HepG2 (cell line): Measurements from ENCODE around the gene ARPC1B. TPM values are rescaled to one million over a fixed set of nuclear protein-coding genes. Genes with fewer than 3 reads are reported as not detected.

Experiments
- ARID4A ChIP-seq: sonication (generic); formaldehyde crosslinking; IDR thresholded peaks from 2 replicates; pipeline ENCODE4 v1.5.0; 2020; ENCODE audit warnings: mild to moderate bottlenecking, missing genetic modification reagents, borderline replicate concordance
- BATF2 ChIP-seq: sonication (generic); formaldehyde crosslinking; IDR thresholded peaks from 2 replicates; pipeline ENCODE4 v1.8.0; 2022; ENCODE audit warnings: mild to moderate bottlenecking, missing genetic modification reagents, moderate library complexity
- HOXA7 ChIP-seq: sonication (generic); formaldehyde crosslinking; IDR thresholded peaks from 2 replicates; pipeline ENCODE4 v1.8.1; 2022; ENCODE audit warnings: mild to moderate bottlenecking, missing genetic modification reagents, moderate library complexity
- KDM5B ChIP-seq: sonication (generic); formaldehyde crosslinking; IDR thresholded peaks from 2 replicates; pipeline ENCODE4 v1.4.0; 2020; ENCODE audit warnings: missing genetic modification reagents, mild to moderate bottlenecking, borderline replicate concordance
- KLF15 ChIP-seq: sonication (generic); formaldehyde crosslinking; IDR thresholded peaks from 2 replicates; pipeline ENCODE4 v1.8.1; 2023; ENCODE audit warnings: borderline replicate concordance, mild to moderate bottlenecking, inconsistent platforms, missing genetic modification reagents, mixed read lengths
- MAFK ChIP-seq, 2 experiments: IDR thresholded peaks in 1 of 2; conservative IDR thresholded peaks in 1 of 2; 2 replicates each; pipeline ENCODE4 v1.6.1; 2011; ENCODE audit warnings: improper control_type of control experiment in 2 of 2, low read length in 2 of 2
- MTF2 ChIP-seq: sonication (generic); formaldehyde crosslinking; IDR thresholded peaks from 2 replicates; pipeline ENCODE4 v1.5.0; 2020; ENCODE audit warnings: missing genetic modification reagents, borderline replicate concordance
- RAD21 ChIP-seq: fragments of 450-650 bp; formaldehyde crosslinking; IDR thresholded peaks from 2 replicates; pipeline ENCODE4 v1.5.0; 2020; ENCODE audit warnings: mild to moderate bottlenecking
- SAP130 ChIP-seq: IDR thresholded peaks from 2 replicates; pipeline ENCODE4 v1.6.1; 2016; ENCODE audit warnings: low read depth
- STAG1 ChIP-seq: sonication (generic); formaldehyde crosslinking; IDR thresholded peaks from 2 replicates; pipeline ENCODE4 v1.4.0; 2020; ENCODE audit warnings: missing genetic modification reagents
- XRCC5 ChIP-seq: fragments of 200-400 bp; formaldehyde crosslinking; optimal IDR thresholded peaks from 2 replicates; pipeline ENCODE3; 2017; ENCODE audit warnings: mild to moderate bottlenecking, low read length
- ZFP82 ChIP-seq: sonication (generic); formaldehyde crosslinking; IDR thresholded peaks from 2 replicates; pipeline ENCODE4 v1.5.1; 2020; ENCODE audit warnings: mild to moderate bottlenecking, missing genetic modification reagents, borderline replicate concordance
- ZNF280B ChIP-seq: sonication (generic); formaldehyde crosslinking; IDR thresholded peaks from 2 replicates; pipeline ENCODE4 v1.5.0; 2020; ENCODE audit warnings: missing genetic modification reagents, mild to moderate bottlenecking, borderline replicate concordance
- ZNF512B ChIP-seq: sonication (generic); formaldehyde crosslinking; IDR thresholded peaks from 2 replicates; pipeline ENCODE4 v1.5.1; 2020; ENCODE audit warnings: missing genetic modification reagents, mild to moderate bottlenecking, borderline replicate concordance
- ZNF605 ChIP-seq: sonication (generic); formaldehyde crosslinking; IDR thresholded peaks from 2 replicates; pipeline ENCODE4 v1.8.0; 2022; ENCODE audit warnings: mild to moderate bottlenecking, missing genetic modification reagents
- polyA plus RNA-seq, 8 experiments: library from polyadenylated mRNA; depleted of rRNA in 3 of 8; stranded (reverse) in 7 of 8; unstranded in 1 of 8; fragments of >200 nt; fragmentation: Illumina TruSeq in 4 of 8; extraction: Trizol in 4 of 8; gene quantifications; 2 replicates each; pipeline versions ENCODE4 v1.2.1 to v1.2.3, GENCODE V29; 2011 to 2016; ENCODE audit warnings: low read depth in 4 of 8, missing spikeins in 1 of 8, mixed read lengths in 1 of 8; ENCODE audit not compliant: insufficient read depth in 1 of 8
- total RNA-seq, 5 experiments: library from RNA; depleted of rRNA; stranded (reverse); fragments of >200 nt; fragmentation: Illumina TruSeq; extraction: Trizol; gene quantifications; 2 replicates each; pipeline ENCODE4 v1.2.3, GENCODE V29; 2016; ENCODE audit warnings: low read depth in 1 of 5

Gene ARPC1B
- total and polyA plus RNA-seq, 2 of the 13 experiments (the other 11 are each of a cell fraction or from before 2014, with no cell fraction given), result 72.9 to 89.1 TPM

- TF ChIP-seq BATF2 (CRISPR knock-in tag) (no peak), MAFK (conservative IDR thresholded peaks at IDR 0.05 in 1 of 2, IDR thresholded peaks at IDR 0.05 in 1 of 2; ENCODE audit: low read length in 2 of 2) (no peak), SAP130 (CRISPR knock-in tag) (peak; percentile 31; the same call in 1 of the 2 replicates), HOXA7 (CRISPR knock-in tag) (no peak), MTF2 (CRISPR knock-in tag) (no peak), KLF15 (CRISPR knock-in tag) (no peak), ZFP82 (no peak), ARID4A (CRISPR knock-in tag) (peak; percentile 35; the same call in 1 of the 2 replicates), ZNF280B (CRISPR knock-in tag) (no peak), ZNF512B (CRISPR knock-in tag) (no peak), KDM5B (CRISPR knock-in tag) (peak; percentile 32; the same call in 1 of the 2 replicates), RAD21 (CRISPR knock-in tag) (peak; percentile 76), XRCC5 (peak; percentile 65), ZNF605 (CRISPR knock-in tag) (no peak), STAG1 (CRISPR knock-in tag) (peak; percentile 79)
Observed at GRCh38 chr7:99365318-99366141, 9.0 kb upstream of the ARPC1B start (continued).
